T-helper 2 cell treated with Interferon-gamma antibody and Interleukin-4, amounts not matched to agents 5 μg/mL and 100 μg/mL, for 36 hours (primary cell): ENCODE measurements around the gene ADCY7.
A peak's percentile ranks its signal among the peaks of the same experiment; 100 is the strongest.

Experiments used
- DNase-seq: peaks from one replicate; pipeline ENCODE4 v3.0.0; 2021; ENCODE audit warnings: low spot score
- H3K27ac Mint-ChIP-seq: one replicate; pipeline ENCODE4 v1.8.0; 2021; ENCODE audit warnings: mild to moderate bottlenecking, mixed read lengths
- H3K27me3 Mint-ChIP-seq: one replicate; pipeline ENCODE4 v1.8.0; 2021; ENCODE audit warnings: low read depth, mixed read lengths
- H3K36me3 Mint-ChIP-seq: one replicate; pipeline ENCODE4 v1.8.0; 2021; ENCODE audit warnings: low read depth, mixed read lengths
- H3K4me1 Mint-ChIP-seq: one replicate; pipeline ENCODE4 v1.8.0; 2021; ENCODE audit warnings: low read depth, mixed read lengths
- H3K4me3 Mint-ChIP-seq: one replicate; pipeline ENCODE4 v1.8.0; 2022; ENCODE audit warnings: mild to moderate bottlenecking, moderate library complexity, mixed read lengths
- H3K9me3 Mint-ChIP-seq: one replicate; pipeline ENCODE4 v1.8.0; 2021; ENCODE audit warnings: mixed read lengths

Gene ADCY7

DNA sequence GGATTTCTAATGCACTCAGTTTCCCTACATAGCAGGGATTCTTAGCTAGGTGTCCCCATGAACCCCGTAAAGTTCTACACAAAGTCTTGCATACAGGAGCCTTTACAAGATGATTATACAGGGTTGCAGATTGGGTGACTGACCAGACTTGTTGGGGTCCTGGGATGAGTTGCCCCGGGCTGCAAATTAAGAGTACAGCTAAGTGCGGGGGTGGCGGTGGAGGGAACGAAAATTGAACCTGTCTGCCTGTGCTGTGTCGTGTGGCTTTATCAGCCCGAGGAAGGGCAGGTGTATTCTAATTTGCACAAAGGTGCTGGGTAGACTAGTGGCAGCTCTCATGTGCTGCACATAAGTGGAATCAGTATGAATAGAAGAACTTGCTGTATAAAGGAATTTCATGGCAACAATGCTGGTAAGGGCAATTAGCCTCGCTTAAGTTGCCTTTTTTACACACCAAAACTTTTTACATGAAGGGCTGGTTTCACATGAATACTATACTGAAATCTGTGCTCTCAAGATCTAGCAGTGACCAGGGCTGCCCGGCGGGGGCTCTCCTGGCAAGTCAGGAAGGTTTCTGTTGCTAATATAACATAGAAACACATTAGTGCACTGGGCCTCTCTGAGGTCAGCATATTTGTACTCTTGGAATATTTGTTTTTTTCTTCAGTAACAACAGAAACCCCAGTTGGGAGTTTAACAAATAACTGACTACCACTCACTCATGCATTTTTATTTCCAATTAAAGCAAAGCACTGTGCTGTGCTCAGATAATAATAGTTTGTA lies 50.7 kb downstream of the ADCY7 start:
- Mint-ChIP-seq H3K27ac (no peak overlapping the region), H3K36me3 (peaks cover 79% of the 10 kb centered on the region), H3K27me3 (no peaks in the 10 kb centered on the region), H3K4me3 (no peak overlapping the region), H3K4me1 (peaks cover 13% of the 10 kb centered on the region), H3K9me3 (no peaks in the 10 kb centered on the region)
- no peak for DNase-seq

DNA sequence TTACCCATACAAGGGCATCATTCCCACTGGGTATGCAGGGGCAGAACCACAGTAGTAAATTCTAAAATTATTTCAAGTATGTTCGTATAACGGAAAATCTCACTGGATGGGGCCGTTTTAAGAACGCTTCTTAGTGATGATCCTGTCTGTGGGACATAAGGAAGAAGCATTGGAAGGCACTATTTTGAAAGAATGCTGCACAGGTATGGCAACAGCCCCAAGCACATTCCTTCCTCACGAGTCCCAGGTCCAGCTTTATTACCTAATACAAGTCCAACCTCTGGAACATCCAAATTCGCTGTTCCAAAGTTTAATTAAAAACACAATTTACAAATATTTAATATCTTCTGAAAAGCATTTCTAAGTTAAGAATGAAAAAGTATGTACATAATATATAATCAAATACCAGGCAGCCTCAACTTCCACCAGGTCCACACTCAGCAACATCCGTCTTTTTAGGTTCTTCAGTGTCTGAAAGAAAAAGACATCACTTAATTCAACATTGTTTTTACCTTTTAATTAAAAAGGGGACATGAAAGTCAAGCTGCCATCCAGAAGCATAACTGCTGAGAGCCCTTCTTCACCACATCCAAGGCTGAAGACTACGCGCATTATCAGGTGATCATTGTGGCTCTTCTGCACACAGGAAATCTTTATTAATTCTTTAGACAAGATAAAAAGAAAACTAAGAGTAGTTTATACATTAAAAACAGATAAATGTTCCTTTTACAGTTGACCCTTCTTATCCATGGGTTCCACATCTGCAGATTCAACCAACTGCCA lies 52.6 kb downstream of the ADCY7 start:
- Mint-ChIP-seq H3K27me3 (no peaks in the 10 kb centered on the region), H3K4me1 (peaks cover 13% of the 10 kb centered on the region), H3K9me3 (no peaks in the 10 kb centered on the region), H3K4me3 (no peak overlapping the region), H3K36me3 (peaks cover 69% of the 10 kb centered on the region), H3K27ac (no peak overlapping the region)
- DNase-seq = no peak

DNA sequence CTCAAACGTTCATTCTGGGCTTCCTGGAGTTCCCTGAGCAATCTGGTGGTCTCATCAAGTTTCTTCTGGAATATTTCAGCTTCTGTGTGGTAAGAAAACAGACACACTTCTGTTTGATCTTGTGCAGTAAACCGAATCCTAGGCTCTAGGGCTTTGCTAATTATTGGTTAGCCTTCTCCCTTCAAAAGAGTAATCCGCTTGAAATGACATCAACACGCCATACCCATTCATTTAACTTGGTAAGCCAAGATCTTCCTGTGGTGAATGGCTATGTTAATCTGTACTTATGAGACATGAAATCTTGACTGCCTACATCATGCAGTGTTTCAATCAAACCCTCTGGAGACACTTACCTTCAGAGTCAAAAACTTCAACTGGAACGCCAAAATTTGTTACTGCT lies 54.0 kb downstream of the ADCY7 start:
- H3K9me3 Mint-ChIP-seq = no peaks in the 10 kb centered on the region
- peaks cover 19% of the 10 kb centered on the region for H3K4me1 Mint-ChIP-seq
- no peak for DNase-seq
- H3K36me3 Mint-ChIP-seq = peaks cover 70% of the 10 kb centered on the region
- H3K27ac Mint-ChIP-seq = peak overlapping the region; percentile 21
- no peak overlapping the region for H3K4me3 Mint-ChIP-seq
- no peaks in the 10 kb centered on the region for H3K27me3 Mint-ChIP-seq

DNA sequence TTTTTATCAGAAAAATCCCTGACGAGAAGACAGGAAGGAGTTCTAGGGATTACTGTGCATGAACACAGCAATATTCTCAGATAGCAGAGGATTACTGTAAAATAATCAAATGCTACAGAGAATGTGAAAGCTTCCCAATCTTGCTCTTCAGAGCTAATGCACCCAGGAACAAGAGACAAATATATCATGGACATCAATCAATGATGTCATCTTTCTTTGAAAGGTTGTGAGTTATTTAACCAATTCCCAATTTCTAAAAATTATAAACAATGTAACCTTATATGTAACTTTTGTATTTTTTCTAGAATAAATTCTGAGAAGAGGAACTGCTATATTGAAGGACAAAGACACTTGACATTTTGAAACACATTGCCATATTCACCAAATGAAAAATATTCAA lies 56.0 kb downstream of the ADCY7 start:
- Mint-ChIP-seq H3K9me3 (no peaks in the 10 kb centered on the region), H3K36me3 (peaks cover 60% of the 10 kb centered on the region), H3K27me3 (no peaks in the 10 kb centered on the region), H3K4me1 (peaks cover 20% of the 10 kb centered on the region), H3K27ac (no peak overlapping the region), H3K4me3 (no peak overlapping the region)
- DNase-seq = no peak

DNA sequence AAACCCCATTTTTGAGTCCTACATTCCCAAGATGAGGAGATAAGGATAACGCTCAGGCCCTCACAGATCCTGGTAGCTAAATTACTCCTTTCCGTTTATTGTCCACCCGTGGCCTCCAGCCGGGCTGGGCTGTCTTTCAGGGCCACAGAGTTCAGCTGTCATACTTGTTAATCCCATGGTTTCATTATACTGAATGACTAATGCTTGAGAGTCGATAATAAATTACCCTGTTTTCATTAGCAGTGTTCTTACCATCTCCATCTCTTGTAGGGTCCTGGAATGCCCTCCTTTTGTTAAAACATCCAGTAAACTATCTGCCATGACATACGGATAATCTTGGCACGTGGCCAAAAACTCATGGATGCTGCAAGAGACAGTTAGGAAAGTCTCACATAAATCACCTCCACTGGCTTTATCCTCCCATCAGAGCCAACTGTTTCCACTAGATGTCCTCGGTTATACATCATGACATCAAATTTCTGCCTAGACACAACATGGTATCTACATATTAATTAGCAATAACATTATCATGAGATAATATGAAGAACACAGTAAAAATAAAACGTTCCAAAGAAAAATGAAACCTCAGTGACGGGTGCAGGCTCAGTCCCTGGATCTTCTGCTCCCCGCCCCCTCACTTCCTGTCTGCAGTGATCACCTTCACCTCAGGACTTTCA lies 57.1 kb downstream of the ADCY7 start:
- Mint-ChIP-seq H3K4me3 (peak overlapping the region; percentile 17), H3K4me1 (peaks cover 26% of the 10 kb centered on the region), H3K27me3 (no peaks in the 10 kb centered on the region), H3K9me3 (no peaks in the 10 kb centered on the region), H3K27ac (peak overlapping the region; percentile 61), H3K36me3 (peaks cover 60% of the 10 kb centered on the region)
- no peak for DNase-seq

DNA sequence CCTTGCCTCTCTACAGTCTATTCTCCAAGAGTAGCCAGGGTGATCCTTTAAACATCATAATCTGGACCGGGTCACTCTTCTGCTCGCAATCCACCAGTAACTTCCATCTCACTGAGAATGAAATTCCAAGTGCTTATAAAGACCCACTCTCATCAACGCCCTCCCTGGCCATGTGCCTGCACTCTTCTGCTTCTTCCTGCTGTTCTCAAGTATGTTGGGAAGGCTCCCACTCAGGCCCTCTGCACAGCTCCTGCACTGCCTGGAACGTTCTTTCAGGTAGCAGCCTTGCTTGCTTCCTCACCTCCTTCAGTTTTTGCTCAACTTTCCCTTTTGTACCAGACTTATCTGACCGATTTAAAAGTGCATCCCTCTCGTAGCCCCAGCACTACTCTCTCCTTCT lies 58.0 kb downstream of the ADCY7 start:
- Mint-ChIP-seq H3K4me3 (peak overlapping the region; percentile 17), H3K9me3 (no peaks in the 10 kb centered on the region), H3K36me3 (peaks cover 53% of the 10 kb centered on the region), H3K27ac (peak overlapping the region; percentile 38), H3K4me1 (peaks cover 22% of the 10 kb centered on the region), H3K27me3 (no peaks in the 10 kb centered on the region)
- DNase-seq = no peak

DNA sequence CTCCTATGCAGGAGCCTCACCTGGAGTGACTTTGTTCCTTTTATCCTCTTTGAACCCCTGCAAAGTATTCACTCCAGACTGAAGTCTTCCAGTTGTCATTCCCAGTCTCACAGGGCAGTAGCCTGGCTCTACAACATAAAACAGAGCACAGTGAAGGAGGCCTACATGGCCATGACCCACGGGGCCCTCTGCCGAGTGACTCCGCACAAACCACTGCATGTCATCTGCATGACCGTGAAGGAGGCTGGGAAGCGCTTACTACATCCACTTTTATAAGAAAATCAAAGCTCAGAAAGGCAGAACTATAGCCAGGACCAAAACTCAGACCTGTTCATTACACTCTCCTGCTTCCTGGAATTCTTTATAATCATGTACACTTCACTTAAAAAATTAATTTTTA lies 59.9 kb downstream of the ADCY7 start:
- no peaks in the 10 kb centered on the region for H3K27me3 Mint-ChIP-seq
- H3K4me3 Mint-ChIP-seq = no peak overlapping the region
- peaks cover 26% of the 10 kb centered on the region for H3K4me1 Mint-ChIP-seq

DNA sequence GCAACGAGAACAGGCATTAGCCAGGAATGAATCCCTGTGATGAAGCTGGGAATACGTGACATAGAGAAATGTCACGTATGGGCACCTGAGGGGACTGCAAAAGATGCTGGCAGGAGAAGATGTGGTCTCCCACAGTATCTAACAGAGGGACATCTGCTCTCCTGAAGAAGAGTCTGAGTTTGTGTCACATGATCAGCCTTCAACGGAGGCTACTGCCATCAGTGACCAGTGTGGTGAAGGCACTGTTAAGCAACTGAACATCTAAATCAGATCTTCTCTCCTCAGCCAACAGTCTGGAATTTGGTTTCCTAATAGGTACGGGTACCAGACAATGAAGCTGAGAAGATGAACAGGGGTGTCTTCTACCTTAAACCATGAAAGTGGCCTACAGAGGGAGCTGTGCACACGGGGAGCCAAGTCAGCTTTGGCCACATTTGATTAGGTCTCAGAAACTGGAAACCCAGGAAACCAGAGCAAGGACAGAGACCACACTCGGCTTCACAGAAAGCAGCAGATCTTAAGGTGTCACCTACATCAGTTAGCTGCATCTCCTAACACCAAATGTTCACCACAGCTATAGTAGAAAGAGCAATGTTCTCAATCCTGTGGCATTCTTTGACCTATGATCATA lies 60.6 kb downstream of the ADCY7 start:
- Mint-ChIP-seq H3K36me3 (peaks cover 46% of the 10 kb centered on the region), H3K27me3 (no peaks in the 10 kb centered on the region), H3K9me3 (no peaks in the 10 kb centered on the region), H3K27ac (no peak overlapping the region), H3K4me3 (no peak overlapping the region), H3K4me1 (peaks cover 29% of the 10 kb centered on the region)
- DNase-seq = peak; percentile 73

More for the DNA sequence above, 59.9 kb downstream of the ADCY7 start:
- Mint-ChIP-seq H3K27ac (peak overlapping the region; percentile 56), H3K36me3 (peaks cover 45% of the 10 kb centered on the region), H3K9me3 (no peaks in the 10 kb centered on the region)
- DNase-seq = no peak

DNA sequence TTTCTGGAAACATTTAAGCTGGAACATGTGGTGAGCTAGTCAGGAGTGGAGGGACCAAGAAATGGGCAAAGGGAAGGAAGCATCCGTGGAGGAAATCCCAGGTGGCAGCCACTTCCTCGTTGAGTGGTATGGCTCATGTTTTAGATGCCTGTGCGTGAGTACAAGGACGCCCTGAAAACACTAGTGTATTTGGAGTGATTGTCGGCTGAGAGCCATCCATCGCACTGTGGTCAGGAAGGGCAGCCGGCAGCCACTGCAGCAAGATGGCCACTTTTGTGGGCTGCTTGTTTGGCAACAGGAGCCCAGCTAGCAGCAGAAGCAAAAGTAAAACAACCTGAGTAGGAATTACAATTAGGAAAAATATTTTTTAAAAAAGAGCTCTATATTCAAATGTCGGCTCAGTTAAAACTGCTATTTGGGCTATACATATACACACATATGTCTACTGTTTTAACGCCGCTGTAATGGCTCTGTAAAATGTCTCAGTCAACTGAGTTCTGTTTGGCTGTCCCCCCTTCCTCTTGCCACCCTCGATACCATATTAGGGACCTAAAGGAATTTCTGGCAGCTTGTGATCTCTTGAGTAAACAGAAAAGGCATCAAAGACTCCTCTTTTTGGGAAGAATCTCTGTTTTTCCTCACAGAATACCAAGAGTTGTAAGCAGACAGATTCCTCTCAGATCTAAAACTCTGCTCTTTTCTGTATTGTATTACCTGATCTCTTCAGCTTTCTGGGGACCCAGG lies 63.3 kb downstream of the ADCY7 start:
- Mint-ChIP-seq H3K27me3 (no peaks in the 10 kb centered on the region), H3K4me1 (peaks cover 18% of the 10 kb centered on the region), H3K27ac (no peak overlapping the region), H3K4me3 (no peak overlapping the region), H3K36me3 (peaks cover 53% of the 10 kb centered on the region), H3K9me3 (no peaks in the 10 kb centered on the region)
- no peak for DNase-seq

DNA sequence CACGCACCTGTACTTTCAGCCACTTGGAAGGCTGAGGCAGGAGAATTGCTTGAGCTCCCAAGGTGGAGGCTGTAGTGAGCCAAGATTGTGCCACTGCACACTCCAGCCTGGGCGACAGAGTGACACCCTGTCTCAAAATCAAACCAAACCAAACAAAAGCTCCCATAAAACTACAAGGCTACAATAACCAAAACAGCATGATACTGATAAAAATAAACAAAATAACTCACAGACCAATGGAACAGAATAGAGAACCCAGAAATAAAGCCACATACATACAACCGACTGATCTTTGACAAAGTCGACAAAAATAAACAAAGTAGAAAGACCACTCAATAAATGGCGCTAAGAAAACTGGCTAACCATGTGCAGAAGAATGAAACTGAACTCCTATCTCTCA lies 65.2 kb downstream of the ADCY7 start:
- H3K27me3 Mint-ChIP-seq = no peaks in the 10 kb centered on the region
- no peaks in the 10 kb centered on the region for H3K9me3 Mint-ChIP-seq
- peaks cover 51% of the 10 kb centered on the region for H3K36me3 Mint-ChIP-seq
- H3K4me3 Mint-ChIP-seq = no peak overlapping the region
- DNase-seq = no peak
- no peak overlapping the region for H3K27ac Mint-ChIP-seq
- peaks cover 28% of the 10 kb centered on the region for H3K4me1 Mint-ChIP-seq

DNA sequence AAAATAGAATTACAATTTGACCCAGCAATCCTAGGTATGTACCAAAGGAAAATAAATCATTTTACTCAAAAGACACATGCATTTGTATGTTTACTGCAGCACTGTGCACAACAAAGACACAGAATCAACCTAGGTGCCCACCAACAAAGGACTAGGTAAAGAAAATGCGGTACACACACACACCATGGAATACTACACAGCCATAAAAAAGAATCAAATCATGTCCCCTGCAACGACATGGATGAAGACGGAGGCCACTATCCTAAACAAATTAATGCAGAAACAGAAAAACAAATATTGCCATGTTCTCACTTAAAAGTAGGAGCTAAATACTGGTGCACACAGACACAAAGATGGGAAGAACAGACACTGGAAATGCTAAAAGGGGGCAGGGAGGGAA lies 66.2 kb downstream of the ADCY7 start:
- Mint-ChIP-seq H3K9me3 (no peaks in the 10 kb centered on the region), H3K4me3 (no peak overlapping the region), H3K36me3 (peaks cover 54% of the 10 kb centered on the region), H3K27me3 (no peaks in the 10 kb centered on the region), H3K4me1 (peaks cover 25% of the 10 kb centered on the region), H3K27ac (no peak overlapping the region)
- DNase-seq = no peak

DNA sequence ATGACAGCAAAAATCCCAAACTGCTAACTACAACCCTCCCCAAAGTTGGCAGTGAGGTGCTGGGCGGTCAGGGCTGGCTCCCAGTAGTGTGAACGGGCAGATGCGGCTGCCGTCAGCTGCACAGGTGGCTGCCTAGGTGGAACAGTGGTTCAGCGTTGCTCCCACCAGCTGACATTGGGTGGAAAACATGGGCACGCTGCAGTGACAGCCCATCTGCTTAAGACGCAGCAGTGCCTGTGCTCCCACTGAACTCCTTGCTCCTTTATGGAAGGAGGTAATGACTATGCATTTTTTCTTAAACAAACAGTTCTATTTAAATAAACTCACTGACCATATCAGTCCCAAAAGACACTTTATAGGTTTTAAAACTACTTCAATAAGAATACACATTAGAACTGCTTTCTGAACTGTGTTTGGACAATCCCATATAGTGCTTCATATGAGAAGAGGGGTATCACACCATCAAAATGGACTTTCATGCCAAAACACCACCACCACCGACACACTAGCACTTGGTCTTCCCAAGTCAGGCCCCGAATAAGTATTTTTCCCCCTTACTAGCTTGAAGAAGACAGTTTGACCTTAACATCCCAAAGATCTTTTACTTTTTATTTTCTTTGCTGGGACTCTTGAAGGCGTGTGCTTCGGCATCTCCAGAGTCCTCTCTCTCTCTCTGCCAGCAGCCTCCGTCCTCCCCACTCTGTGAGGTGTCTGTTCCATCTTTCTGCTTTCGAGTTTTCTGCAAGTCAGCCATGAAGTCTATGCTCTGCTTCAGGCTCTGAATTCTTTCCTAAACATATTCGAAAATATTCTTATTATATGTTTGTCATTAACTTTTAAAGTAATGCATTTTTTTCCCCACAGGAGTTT lies 68.0 kb downstream of the ADCY7 start:
- Mint-ChIP-seq H3K4me3 (no peak overlapping the region), H3K4me1 (peaks cover 37% of the 10 kb centered on the region), H3K36me3 (peaks cover 58% of the 10 kb centered on the region)

More for the DNA sequence above, 68.0 kb downstream of the ADCY7 start:
- no peaks in the 10 kb centered on the region for H3K27me3 Mint-ChIP-seq
- peak overlapping the region; percentile 94 for H3K27ac Mint-ChIP-seq
- H3K9me3 Mint-ChIP-seq = no peaks in the 10 kb centered on the region
- no peak for DNase-seq
